COLO668 (cell line): Measurements from ENCODE around the gene SRGN.
"Not testable (repeated sequence)": the region's sequence is repeated elsewhere in the genome, so short reads cannot be mapped to it uniquely, and the experiment has no call there.

Source experiments
- DNase-seq: peaks from one replicate; lab custom pipeline; 2025; ENCODE audit not compliant: unreplicated experiment; lab: John Stamatoyannopoulos, UW

The SRGN gene

DNA sequence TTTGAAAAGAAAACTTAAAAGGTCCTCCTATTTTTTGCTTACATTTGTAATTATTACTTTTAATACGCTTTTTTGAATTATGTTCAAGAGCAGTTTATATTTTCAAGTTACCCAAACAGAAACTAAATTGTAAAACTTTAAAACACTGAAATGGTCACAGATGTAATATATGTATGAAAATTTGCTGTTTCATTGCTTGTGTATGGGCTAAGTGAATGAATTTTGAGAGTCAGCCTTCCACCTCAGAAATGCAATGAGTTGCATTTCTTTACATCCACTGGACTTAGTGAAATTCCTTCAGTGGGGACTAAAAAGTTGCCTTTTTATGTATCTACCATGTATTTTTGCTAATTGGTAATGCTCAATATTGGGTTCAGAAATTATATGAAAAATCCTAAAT is 37.7 kb downstream of the SRGN start:
- no peak for DNase-seq

DNA sequence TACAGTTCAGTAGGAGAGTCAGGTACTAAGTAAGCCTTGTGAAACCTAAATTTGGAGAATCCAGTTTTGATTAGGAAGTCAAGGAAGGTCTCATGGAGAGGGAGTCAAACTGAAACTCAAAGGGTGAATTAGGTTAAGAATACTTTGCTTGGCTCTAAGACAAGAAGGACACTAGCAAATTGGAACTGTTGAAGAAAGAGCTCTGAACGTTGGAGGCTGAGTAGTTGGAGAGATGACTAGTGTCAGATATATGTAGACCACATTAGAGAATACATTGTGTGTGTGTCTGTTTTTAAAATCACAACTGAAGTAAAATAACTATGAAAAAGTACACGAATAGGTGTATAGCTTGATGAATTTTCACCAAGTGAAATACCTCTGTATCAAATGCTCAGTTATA is 42.3 kb downstream of the SRGN start:
- DNase-seq = no peak

DNA sequence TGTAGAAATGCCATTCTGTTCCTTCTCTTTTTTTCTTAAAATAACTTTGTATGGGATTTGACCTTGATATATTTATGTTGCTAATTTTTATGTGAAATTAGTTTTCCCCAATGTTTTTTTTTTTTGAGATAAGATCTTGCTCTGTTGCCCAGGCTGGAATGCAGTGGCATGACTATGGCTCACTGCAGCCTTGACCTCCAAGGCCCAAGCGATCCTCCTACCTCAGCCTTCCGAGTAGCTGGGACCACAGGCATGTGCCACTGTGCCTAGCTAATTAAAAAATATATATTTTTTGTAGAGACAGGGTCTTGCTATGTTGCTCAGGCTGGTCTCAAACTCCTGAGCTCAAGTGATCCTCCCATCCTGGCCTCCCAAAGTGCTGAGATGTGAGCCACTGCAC is 52.1 kb downstream of the SRGN start:
- DNase-seq = no peak

DNA sequence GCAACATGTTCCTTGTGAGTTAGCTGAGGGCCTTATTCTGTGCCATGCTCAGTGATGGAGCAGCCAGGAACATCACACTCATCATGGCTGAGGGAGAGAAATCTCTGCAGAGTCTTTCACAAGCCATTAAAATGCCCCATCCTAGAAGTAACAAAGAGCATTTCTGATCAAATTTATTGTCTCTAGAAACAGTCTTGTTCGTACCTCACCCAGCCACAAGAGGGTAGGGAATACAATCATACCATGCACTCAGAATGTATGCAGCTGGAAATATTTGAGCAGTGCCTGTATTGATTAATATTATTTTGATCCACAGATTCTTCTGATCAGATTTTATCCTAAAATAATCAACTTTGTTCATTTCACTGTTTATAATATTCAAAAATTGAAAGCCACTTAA is 53.4 kb downstream of the SRGN start:
- DNase-seq = no peak

DNA sequence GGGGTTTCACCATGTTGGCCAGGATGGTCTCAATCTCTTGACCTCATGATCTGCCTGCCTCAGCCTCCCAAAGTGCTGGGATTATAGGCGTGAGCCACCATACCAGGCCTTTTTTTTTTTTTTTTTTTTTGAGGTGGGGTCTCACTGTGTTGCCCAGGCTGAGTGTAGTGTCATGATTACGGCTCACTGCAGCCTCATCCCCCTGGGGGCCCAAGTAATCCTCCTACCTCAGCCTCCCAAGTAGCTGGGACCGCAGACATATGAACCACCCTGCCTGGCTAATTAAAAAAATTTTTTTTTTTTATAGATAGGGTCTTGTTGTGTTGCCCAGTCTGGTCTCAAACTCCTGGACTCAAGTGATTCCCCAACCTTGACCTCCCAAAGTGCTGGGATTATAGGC is 54.2 kb downstream of the SRGN start:
- DNase-seq = not testable (repeated sequence)

DNA sequence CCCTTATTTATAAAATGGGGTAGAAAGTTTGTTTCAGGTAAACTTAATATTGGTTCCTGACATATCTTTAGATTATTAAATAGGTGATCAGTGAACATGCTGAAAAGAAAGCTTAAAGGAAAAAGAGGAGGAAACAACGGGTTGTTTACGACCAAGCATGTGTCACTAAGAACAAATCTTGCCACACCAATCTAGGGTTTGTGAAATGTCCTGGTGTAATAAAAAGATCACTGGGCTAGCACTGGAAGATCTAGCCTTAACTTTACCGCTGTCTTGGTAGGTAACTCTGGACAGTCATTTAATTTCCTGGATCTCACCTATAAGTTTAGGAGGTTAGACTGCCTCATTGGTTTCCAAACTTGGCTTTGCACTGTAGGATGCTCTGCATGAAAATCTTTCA is 55.1 kb downstream of the SRGN start:
- no peak for DNase-seq

DNA sequence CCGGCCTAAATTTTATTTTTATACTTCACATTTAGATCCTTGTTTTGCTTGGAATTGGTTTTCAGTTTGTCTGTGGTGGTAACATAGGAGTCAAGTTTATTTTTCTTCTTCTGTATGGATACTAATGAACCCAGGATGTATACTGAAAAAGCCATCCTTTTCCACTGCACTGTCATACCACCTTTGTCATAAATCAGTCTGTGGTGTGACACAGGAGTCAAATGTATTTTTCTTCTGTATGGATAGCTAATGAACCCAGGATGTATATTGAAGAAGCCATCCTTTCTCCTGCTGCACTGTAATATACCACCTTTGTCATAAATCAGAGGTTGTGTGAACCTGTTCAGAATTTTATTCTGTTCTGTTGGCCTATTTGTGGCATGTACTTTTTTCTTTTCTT is 57.4 kb downstream of the SRGN start:
- no peak for DNase-seq

DNA sequence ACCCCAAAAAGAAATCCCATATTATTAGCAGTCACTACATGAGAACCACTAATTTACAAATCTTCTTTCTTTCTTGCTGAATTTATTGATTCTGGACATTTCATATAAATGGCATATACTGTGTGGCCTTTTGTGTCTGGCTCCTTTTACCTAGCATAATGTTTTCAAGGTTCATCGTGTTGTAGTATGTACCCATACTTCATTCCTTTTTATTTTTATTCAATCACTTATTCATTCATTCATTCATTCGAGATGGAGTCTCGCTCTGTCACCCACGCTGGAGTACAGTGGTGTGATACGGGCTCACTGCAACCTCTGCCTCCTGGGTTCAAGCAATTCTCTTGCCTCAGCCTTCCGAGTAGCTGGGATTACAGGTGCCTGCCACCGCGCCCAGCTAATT is 58.0 kb downstream of the SRGN start:
- DNase-seq = no peak

DNA sequence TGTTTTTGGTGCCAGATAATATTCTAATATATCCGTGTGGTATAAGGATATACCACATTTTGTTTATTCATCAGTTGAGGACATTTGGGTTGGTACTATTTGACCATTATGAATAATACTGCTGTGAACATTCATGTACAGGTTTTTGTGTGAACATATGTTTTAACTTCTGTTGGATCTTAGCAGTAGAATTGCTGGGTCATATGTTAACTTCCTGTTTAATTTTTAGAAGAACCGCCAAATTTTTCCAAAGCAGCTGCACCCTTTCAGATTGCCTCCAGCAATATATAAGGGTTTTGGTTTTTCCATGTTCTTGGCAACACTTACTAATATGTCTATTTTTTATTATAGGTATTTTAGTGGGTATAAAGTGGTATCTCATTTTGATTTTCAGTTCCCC is 58.9 kb downstream of the SRGN start:
- DNase-seq = no peak

DNA sequence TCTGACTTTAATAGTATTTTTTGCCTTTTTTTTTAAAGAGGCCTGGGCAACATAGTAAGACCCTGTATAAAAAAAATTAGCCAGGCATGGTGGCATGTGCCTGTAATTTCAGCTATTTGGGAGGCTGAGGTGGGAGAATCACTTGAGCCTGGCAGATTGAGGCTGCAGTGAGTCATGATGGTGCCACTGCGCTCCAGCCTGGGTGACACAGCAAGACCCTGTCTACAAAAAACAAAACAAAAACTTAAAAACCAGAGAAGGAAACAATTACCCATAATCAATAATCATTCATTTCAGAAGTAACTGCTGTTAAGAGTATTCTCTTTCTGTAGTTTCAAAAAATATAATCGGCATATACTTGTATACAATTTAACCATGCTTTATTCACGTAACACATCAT is 64.1 kb downstream of the SRGN start:
- DNase-seq = no peak

DNA sequence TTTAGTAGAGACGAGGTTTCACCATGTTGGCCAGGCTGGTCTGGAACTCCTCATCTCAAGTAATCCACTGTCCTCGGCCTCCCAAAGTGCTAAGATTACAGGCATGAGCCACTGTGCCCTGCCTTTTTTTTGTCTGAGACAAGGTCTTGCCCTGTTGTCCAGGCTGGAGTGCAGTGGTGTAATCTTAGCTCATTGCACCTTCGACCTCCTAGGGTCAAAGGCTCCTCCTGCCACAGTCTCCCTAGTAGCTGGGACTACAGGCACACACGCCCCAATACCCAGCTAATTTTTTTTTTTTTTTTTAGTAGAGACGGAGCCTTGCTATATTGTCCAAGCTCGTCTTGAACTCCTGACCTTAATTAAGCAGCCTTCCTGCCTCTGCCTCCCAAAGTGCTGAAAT is 65.3 kb downstream of the SRGN start:
- no peak for DNase-seq
